Endothelial cell of coronary artery (primary cell): ENCODE results near the gene NFE2L2. TPM values are rescaled to one million over a fixed set of nuclear protein-coding genes. Genes with fewer than 3 reads are reported as not detected.

Experiments
- total RNA-seq: library from RNA; depleted of rRNA; stranded (reverse); fragments of >200 nt; gene quantifications from 2 replicates; pipeline ENCODE4 v1.2.3, GENCODE V29; 2014

The NFE2L2 gene
- total RNA-seq, result 26.5 and 41.1 TPM in 2 replicates

DNA sequence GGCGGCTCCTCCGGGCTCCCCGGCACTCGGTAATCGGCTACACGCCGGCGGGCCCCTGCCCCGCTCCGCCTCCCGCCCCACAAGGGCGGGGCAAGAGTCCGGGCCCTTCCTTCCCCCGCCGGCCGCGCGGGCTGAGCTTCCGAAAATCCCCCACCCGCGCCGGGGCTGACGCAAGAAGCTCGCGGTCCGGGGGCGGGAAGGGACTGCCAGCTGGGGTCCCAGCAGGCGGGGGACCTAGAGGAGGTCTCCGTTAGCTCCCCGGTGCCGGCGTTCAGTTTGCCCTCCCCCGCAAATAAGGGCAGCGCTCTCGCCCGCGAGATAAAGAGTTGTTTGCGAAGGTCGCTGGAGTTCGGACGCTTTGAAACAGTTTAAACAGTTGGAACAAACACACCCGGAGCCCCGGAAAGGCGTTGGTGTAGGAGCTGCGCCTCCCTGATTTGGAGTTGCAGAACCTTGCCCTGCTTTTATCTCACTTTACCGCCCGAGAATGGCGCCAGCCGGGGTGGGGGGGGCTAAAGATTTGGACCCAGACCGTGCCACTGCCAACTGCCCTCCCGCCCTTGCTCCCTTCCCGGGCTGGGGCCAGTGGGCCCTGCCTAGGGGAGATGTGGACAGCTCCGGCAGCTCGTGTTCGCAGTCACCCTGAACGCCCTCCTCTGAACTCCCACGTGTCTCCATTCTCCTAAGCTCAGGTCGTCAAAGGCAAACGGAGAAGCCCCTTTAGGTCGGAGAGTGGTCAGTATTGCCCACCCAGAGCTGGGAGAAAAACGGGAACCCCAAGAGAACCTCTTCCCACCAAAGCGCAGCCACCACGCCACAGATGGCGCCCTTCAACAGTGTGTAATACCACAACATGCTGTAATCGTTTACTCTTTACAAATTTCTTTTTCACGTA is at the start of gene NFE2L2:
Gene NFE2L2 (minus strand): TSS at position 35 of the 895 bp plus-strand sequence. CDS start 151 bp downstream, outside the sequence.

DNA sequence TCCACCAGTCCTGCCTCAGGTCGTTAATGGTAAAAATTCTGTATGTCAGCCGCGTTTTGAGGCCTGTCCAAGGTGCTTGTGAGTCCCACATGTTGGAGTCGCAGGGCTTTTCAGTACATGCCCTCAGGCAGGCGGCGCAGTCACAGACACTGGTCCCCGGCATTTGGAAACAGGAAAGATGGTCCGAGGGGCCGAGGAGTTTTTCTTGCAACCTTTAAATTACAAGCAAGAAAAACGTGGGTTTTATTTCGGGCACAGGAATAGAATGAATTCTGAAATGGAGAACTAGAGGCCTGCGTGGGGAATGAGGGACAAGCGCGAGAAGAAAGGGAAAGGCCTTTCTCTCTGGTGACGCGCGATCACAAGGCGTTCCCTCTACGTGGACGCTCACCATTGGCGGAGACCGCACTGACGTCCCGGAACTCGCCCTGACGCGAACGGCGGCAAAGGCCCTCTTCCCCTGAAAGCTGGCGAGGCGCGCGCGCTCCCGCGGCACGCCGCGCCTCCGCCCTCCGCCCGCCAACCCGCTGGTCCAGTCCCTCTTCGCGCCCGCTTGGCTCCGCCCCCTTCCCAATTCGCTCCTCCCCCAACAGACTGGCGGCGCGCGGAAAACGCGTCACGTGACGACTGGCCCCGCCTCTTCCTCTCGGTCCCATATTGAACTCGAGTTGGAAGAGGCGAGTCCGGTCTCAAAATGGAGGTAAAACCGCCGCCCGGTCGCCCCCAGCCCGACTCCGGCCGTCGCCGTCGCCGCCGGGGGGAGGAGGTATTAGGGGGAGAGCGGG is 52.2 kb downstream of the NFE2L2 start, which contains the start of gene HNRNPA3:
Gene HNRNPA3 (plus strand): TSS at position 689 of the 785 bp plus-strand sequence. CDS start 6 bp downstream, at position 695.

Other genes with a start within 250 kb of the NFE2L2 start
- 42.5 and 49.9 TPM in 2 replicates for gene HNRNPA3, start 51.9 kb downstream of the NFE2L2 start, total RNA-seq
- 56.5 and 73.3 TPM in 2 replicates for gene AGPS, start 128.0 kb upstream of the NFE2L2 start, total RNA-seq